HG02981 (cell line): Measurements from ENCODE around the gene SH3BP5.

Experiments used
- ATAC-seq: cut with Tn5 transposase; IDR thresholded peaks from one replicate; pipeline ENCODE4 v1.9.1; 2021; ENCODE audit warnings: mild to moderate bottlenecking, moderate library complexity; ENCODE audit not compliant: unreplicated experiment

The SH3BP5 gene

GRCh38 chr3:15300323-15301078, 31.9 kb downstream of the SH3BP5 start:
- no peak for ATAC-seq

DNA sequence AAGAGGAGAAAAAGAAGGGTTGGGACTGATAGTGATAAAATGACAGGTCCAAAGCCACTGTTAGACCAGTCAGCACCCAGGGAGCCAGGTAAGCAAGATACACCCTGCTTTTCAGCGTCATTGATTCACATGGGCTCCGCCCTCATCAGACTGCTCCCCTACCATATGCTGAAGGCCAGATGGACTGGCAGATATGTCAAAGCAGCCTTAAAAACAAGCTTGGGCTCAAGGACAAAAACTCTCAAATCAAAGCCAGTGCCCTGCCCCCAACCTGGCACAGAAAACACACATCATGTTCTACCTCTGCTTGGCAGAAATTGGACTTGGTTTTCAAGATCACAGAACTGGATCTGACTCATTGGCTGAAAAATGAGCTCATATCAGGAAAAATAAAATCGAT, 33.4 kb downstream of the SH3BP5 start:
- ATAC-seq = no peak

DNA sequence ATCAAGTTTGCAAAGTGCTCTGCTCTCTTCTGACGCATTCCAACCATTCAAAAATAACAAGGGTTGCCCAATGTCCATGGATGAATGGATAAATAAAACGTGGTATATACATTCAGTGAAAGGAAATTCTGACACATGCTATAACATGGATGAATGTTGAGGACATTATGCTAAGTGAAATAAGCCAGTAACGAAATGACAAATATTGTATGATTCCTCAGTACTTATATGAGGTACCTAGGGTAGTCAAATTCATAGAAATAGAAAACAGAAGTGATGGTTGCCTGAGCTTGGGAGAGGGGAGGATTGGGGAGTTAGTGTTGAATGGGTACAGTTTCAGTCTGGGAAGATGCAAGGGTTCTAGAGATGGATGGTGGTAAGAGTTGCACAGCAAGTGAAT, 33.9 kb downstream of the SH3BP5 start:
- no peak for ATAC-seq

- ATAC-seq = no peak
These were observed 34.6 kb downstream of the SH3BP5 start for GRCh38 chr3:15297608-15298350.

DNA sequence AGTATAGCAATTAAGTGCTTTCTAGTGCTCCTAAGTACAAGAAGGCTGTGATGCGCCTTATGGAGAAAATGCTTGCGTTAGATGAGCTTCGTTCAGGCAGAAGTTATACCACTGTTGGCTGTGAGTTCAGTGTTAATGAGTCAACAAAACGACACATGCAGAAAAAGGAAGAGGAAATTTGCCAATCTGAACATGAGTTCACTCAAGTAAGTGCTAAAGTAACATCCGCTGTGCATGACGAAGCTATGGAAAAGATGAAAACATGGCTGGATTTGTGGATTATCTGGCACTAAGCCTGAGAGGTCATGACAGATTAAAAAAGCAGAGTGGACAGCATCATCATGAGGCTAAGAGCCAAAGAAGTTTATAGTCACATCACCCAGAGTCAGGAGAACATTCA, 36.9 kb downstream of the SH3BP5 start:
- ATAC-seq = no peak

DNA sequence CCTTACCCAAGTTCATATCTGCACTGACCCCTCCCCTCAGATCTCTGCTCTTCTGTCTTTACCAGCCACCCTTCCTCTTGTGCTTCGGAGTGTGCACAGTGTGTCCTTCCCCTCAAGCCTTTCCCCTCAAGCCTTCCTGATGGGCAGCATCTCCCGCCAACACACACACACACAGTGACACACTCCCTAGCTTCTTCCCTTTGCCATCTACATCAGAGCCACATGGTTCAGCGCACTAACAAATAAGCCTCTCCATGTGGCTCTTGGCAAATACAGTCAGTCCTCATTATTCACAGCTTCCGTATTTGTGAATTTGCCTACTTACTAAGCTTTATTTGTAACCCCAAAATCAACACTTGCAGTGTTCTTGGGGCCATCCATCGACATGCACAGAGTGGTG, 37.5 kb downstream of the SH3BP5 start:
- ATAC-seq = no peak

DNA sequence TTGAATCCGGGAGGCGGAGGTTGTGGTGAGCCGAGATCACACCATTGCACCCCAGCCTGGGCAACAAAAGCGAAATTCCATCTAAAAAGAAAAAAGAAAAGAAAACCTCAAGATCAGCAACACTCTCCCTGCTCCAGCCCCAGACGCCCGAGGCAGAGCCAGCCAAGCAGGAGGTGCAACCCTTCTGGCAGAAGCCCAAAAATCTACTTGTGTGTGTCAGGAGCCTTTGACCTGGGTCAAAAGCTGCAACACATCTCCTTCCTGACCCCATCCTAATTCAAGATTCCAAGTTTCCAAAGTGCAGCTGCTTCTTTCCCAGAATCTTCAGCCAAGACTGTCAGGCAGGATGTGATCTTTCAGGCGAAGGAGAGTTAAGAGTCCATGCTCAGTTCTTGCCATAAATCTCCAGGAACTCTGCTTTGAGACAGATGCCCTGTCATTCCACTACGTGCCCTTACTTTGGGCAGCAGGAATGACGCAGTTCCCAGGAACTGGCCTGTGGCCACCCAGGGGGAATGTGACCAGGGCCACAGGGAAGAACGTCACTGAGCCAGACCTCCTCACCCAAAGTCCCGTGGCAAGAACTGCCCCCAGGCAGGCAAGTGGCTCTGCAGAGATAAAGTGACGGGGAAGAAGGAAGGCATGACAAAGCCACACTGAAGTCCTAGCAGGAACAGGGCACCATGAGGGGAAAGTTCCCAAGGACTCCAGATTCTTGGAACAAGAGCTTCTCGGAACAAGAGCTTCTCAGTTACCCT, 39.4 kb downstream of the SH3BP5 start:
- ATAC-seq = no peak

DNA sequence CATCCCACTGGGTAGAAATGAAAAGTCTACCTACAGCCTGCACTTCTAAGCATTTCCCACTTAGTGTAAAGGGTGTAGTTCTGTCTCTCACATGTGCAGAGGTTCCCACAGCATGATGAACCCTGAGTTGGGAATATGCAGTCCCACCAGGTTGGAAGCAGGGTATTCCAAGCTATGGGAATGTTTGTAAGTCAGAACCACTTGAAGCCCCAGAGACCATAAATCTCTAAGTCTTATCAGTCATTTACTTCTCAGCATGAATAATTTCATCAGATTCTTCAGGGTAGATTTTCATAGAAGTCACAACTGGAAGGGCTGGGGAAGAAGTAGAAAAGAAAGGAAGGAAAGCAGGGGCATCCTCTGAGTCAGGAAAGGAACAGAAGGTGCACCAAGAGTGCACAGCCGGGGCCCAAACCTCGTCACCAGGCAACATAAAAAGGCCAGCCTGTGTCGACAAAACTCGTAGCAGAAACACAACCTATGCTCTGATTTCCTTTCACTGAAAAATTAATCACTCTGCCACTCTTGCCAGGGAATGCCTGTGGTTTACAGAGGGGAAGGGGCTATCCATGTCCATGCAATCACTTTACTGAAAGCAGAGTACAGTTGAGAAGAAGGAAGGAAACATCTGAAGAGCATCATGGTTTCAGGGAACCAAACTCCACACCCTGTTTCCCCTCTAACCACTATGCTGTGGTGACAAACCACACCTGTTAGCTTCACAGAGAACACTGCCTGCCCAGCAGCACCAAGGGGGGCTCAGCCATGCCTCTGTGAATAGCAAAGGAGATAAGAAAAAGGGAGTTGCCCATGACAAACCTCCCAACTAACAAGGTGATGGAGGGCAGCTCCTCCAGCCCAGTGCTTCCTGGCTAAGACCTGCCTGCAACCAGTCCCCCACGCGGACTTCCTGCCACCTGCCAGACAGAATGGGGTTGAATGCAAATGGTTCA, 40.5 kb downstream of the SH3BP5 start:
- peak; percentile 90 for ATAC-seq

- ATAC-seq = no peak
These were observed 41.6 kb downstream of the SH3BP5 start for GRCh38 chr3:15290736-15291135.

GRCh38 chr3:15289661-15290060, 42.7 kb downstream of the SH3BP5 start:
- no peak for ATAC-seq

DNA sequence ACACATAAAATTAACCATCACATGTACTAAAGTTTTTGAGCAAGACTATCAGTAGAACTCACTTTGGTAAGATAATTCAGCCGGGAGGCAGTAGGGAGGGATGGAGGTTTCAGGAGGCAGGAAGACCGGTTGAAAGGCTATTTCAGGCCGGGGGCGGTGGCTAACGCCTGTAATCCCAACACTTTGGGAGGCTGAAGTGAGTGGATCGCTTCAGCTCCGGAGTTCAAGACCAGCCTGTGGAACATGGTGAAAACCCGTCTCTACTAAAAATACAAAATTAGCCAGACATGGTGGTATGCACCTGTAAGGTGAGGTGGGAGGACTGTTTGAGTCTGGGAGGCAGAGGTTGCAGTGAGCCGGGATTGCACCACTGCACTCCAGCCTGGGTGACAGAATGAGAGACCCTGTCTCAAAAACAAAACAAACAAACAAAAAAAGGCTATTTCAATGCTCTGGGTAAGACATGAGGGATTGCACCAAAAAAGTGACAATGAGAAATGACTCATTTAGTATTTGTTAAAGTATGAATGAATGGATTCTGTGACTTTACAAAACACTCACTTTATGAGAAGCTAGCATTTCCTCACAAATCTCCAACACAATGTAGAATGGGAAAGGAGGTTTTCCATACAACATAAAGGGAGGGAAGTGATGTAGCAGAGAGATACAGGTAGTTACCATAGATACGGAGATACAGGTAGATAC, 43.9 kb downstream of the SH3BP5 start:
- ATAC-seq = no peak

- ATAC-seq = no peak
These were observed 44.6 kb downstream of the SH3BP5 start for GRCh38 chr3:15287565-15288330.

- no peak for ATAC-seq
These were observed 46.4 kb downstream of the SH3BP5 start for GRCh38 chr3:15286022-15286421.

- no peak for ATAC-seq
These were observed 48.1 kb downstream of the SH3BP5 start for GRCh38 chr3:15284121-15284889.

- no peak for ATAC-seq
These were observed 48.7 kb downstream of the SH3BP5 start for GRCh38 chr3:15283702-15284101.

DNA sequence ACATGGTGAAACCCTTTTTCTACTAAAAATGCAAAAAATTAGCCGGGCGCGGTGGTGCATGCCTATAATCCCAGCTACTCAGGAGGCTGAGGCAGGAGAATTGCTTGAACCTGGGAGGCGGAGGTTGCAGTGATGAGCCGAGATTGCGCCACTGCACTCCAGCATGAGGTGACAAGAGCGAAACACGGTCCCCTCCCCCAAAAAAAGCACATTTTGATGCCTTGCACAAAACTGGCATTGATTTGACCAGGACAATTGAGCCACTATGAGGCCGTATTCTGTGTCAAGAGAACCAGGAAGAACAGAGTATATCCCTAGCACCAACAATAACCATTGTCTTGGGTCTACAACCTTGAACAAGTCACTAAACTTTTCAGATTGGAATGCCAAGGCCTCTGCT, 50.6 kb downstream of the SH3BP5 start:
- ATAC-seq = no peak

- ATAC-seq = no peak
These were observed 51.4 kb downstream of the SH3BP5 start for GRCh38 chr3:15280853-15281532.
